A673 (cell line): Measurements from ENCODE around the gene RHEB. TPM values are rescaled to one million over a fixed set of nuclear protein-coding genes. Genes with fewer than 3 reads are reported as not detected.

ENCODE experiments used
- BruUV-seq: library from RNA; stranded (reverse); fragments of 400-500 nt; replicated peaks from 2 replicates; lab custom pipeline; 2021; lab: Mats Ljungman, UMichigan
- CTCF ChIA-PET: fragments of 300-600 bp; sonication (Branson Sonifier 250); formaldehyde crosslinking; loops from one replicate; lab custom pipeline; 2022; ENCODE audit warnings: antibody characterized with exemption; lab: Charles Lee
- POLR2A ChIA-PET: fragments of 300-600 bp; sonication (Branson Sonifier 250); formaldehyde crosslinking; loops from one replicate; lab custom pipeline; 2022; ENCODE audit warnings: antibody characterized with exemption; ENCODE audit not compliant: low non-redundant PET; lab: Charles Lee
- DNase-seq: peaks from one replicate; pipeline ENCODE4 v3.0.0-alpha.2; 2015; ENCODE audit warnings: low spot score
- H3K27ac ChIP-seq: fragments of 200-600 bp; sonication (generic); 2 replicates; pipeline ENCODE4 v1.5.1; 2016; ENCODE audit warnings: mixed run types, low read depth, mild to moderate bottlenecking, mixed read lengths, antibody characterized with exemption, low read length; ENCODE audit not compliant: poor library complexity, severe bottlenecking
- H3K27me3 ChIP-seq: fragments of 200-600 bp; sonication (generic); replicated peaks from 2 replicates; pipeline ENCODE4 v1.6.1; 2017; ENCODE audit warnings: mixed run types, low read depth, mild to moderate bottlenecking, mixed read lengths, antibody characterized with exemption, low read length; ENCODE audit not compliant: insufficient read depth, poor library complexity
- H3K36me3 ChIP-seq: fragments of 200-600 bp; sonication (generic); 2 replicates; pipeline ENCODE4 v1.6.1; 2016; ENCODE audit warnings: mixed run types, mild to moderate bottlenecking, mixed read lengths, antibody characterized with exemption, low read length; ENCODE audit not compliant: insufficient read depth, poor library complexity, severe bottlenecking
- H3K4me1 ChIP-seq: fragments of 200-600 bp; sonication (generic); 2 replicates; pipeline ENCODE4 v1.6.1; 2017; ENCODE audit warnings: mixed run types, mild to moderate bottlenecking, mixed read lengths, antibody characterized with exemption, low read length; ENCODE audit not compliant: insufficient read depth, poor library complexity, severe bottlenecking
- H3K4me3 ChIP-seq: fragments of 200-600 bp; sonication (generic); 2 replicates; pipeline ENCODE4 v1.5.1; 2016; ENCODE audit warnings: low read depth, mixed run types, mild to moderate bottlenecking, mixed read lengths, low read length; ENCODE audit not compliant: poor library complexity, severe bottlenecking
- H3K9me3 ChIP-seq: fragments of 200-600 bp; sonication (generic); 2 replicates; pipeline ENCODE4 v1.6.1; 2016; ENCODE audit warnings: mixed run types, low read depth, mild to moderate bottlenecking, mixed read lengths, antibody characterized with exemption, low read length; ENCODE audit not compliant: poor library complexity, severe bottlenecking
- EZH2 ChIP-seq: fragments of 200-600 bp; sonication (generic); IDR thresholded peaks from 2 replicates; pipeline ENCODE4 v1.6.1; 2017; ENCODE audit warnings: borderline replicate concordance, low read depth, mild to moderate bottlenecking, mixed read lengths, antibody characterized with exemption, low read length; ENCODE audit not compliant: poor library complexity, severe bottlenecking
- intact Hi-C: fragments of 100-400 bp; cut with micrococcal nuclease; formaldehyde crosslinking; loops from one replicate; pipeline ENCODE4 v1.10.0; 2022; ENCODE audit not compliant: unreplicated experiment
- total RNA-seq: library from RNA; stranded (reverse); gene quantifications from 2 replicates; pipeline ENCODE4 v1.2.3, GENCODE V29; 2021
- TF ChIP-seq, protein P1 (sequence below): fragments of 300-800, 200-600 bp; sonication (generic); conservative IDR thresholded peaks from 2 replicates; pipeline ENCODE4 v1.5.1; 2017; ENCODE audit warnings: low read depth, mild to moderate bottlenecking, antibody characterized with exemption, low read length, moderate library complexity, mixed read lengths

RHEB gene
- total RNA-seq, 1 experiment from 2014 or later: 136 TPM

DNA sequence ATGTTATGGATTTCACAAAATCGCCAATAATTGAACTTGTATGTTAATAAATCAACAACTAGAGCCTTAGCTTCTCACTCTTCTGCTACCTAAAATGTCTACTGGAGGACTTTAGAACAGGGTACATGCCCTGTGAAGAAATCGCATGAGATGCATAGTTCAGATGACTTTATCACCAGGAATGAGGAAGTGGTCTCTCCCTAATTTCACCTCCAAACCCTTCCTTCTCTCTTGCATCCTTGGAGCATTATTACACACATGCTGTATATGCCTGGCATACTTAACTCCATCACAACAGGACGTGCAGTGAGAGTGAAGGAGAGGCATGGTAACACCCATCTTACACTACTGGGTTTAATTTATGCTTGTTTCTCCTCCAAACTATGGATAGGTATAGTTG lies 27.8 kb downstream of the RHEB start:
- Histone ChIP-seq H3K27ac (no peak overlapping the region), H3K4me3 (no peak overlapping the region), H3K27me3 (no peaks in the 10 kb centered on the region), H3K4me1 (peaks cover 20% of the 10 kb centered on the region), H3K36me3 (peaks cover 34% of the 10 kb centered on the region), H3K9me3 (no peaks in the 10 kb centered on the region)
- no peak for DNase-seq
- POLR2A ChIA-PET: no interaction called here
- intact Hi-C loops: no loop called here
- CTCF ChIA-PET: no interaction called here
- TF ChIP-seq, protein P1, sequence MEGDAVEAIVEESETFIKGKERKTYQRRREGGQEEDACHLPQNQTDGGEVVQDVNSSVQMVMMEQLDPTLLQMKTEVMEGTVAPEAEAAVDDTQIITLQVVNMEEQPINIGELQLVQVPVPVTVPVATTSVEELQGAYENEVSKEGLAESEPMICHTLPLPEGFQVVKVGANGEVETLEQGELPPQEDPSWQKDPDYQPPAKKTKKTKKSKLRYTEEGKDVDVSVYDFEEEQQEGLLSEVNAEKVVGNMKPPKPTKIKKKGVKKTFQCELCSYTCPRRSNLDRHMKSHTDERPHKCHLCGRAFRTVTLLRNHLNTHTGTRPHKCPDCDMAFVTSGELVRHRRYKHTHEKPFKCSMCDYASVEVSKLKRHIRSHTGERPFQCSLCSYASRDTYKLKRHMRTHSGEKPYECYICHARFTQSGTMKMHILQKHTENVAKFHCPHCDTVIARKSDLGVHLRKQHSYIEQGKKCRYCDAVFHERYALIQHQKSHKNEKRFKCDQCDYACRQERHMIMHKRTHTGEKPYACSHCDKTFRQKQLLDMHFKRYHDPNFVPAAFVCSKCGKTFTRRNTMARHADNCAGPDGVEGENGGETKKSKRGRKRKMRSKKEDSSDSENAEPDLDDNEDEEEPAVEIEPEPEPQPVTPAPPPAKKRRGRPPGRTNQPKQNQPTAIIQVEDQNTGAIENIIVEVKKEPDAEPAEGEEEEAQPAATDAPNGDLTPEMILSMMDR: no peak
- no peak for TF ChIP-seq EZH2
- BruUV-seq: no TSS peak

DNA sequence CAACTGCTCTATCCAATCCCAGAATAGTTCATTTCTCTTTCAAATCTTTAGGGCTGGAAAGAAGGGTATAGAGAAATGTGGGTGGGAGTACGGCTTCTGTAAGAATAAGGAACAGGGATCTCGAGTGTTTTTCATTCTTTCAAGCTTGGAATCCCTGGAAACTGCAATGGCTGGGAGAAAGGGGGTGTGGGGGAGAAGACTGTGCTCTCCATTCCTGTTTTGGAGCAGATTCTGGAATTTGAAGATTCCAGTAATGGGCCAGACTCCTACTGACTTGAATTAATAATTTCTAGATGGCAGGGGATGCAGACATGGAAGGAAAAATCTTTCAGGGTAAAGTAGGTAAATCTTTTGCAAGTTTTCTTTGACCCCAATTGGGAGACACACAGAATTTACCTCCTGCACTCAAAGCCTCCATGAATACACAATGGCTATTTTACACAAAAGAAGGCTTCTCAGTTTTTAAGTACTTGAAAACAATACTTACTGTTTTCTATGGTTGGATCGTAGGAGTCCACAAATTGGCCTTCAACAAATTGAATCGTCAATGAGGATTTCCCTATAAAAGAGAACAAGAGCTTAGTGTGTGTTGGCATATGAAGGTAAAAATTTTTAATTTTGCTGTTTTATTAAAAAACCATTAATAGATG lies 29.1 kb downstream of the RHEB start:
- no peak for DNase-seq
- ChIA-PET POLR2A (no interaction called here), CTCF (no interaction called here)
- intact Hi-C loops: no loop called here
- H3K9me3 ChIP-seq: no peaks in the 10 kb centered on the region
- H3K27me3 ChIP-seq: no peaks in the 10 kb centered on the region
- H3K36me3 ChIP-seq: peaks cover 45% of the 10 kb centered on the region
- H3K4me3 ChIP-seq: no peak overlapping the region
- no peak for TF ChIP-seq EZH2
- TF ChIP-seq, protein P1: no peak
- BruUV-seq: no TSS peak
- no peak overlapping the region for H3K27ac ChIP-seq
- H3K4me1 ChIP-seq: peaks cover 14% of the 10 kb centered on the region

DNA sequence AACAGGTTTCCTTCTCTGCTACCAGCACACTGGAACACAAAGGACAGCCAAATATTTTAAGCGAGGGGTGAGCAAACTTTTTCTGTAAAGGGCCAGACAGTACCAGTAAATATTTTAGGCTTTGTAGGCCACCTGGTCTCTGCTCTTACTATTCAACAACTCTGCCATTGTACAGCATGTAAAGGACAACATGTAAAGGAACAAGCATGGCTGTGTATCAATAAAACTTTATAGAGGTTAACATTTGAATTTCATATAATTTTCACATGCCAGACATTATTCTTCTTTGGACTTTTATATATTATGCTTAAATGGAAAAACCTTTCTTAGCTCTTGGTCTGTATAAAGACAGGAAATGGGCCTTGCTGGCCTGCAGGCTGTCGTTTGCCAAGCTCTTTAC lies 30.2 kb downstream of the RHEB start:
- H3K9me3 ChIP-seq: no peaks in the 10 kb centered on the region
- ChIA-PET POLR2A (no interaction called here), CTCF (no interaction called here)
- TF ChIP-seq, protein P1: no peak
- no peak for TF ChIP-seq EZH2
- H3K27me3 ChIP-seq: no peaks in the 10 kb centered on the region
- peaks cover 6% of the 10 kb centered on the region for H3K4me1 ChIP-seq
- H3K36me3 ChIP-seq: peaks cover 54% of the 10 kb centered on the region
- no peak overlapping the region for H3K4me3 ChIP-seq
- no TSS peak for BruUV-seq
- intact Hi-C loops: no loop called here
- no peak overlapping the region for H3K27ac ChIP-seq
- DNase-seq: no peak
